BJ (cell line): Measurements from ENCODE around the gene DUOX1. TPM values are rescaled to one million over a fixed set of nuclear protein-coding genes. Genes with fewer than 3 reads are reported as not detected.
A peak's percentile ranks its signal among the peaks of the same experiment; 100 is the strongest.

Source experiments
- CTCF ChIA-PET: fragments of 350-600 bp; formaldehyde crosslinking; extraction: SDS; loops from one replicate; lab custom pipeline; 2021; ENCODE audit warnings: antibody characterized with exemption, inconsistent platforms; lab: Yijun Ruan, JAX
- POLR2A ChIA-PET: fragments of 300-600 bp; sonication (Branson Sonifier 250); formaldehyde crosslinking; extraction: SDS; loops from one replicate; lab custom pipeline; 2021; ENCODE audit warnings: antibody characterized with exemption; lab: Charles Lee
- DNase-seq: peaks from one replicate; pipeline ENCODE4 v3.0.0-alpha.2; 2011; ENCODE audit warnings: low read depth
- H3K27me3 ChIP-seq: 2 replicates; pipeline ENCODE4 v1.6.0; 2011; ENCODE audit warnings: low read length; ENCODE audit not compliant: control insufficient read depth, insufficient read depth
- H3K36me3 ChIP-seq: 2 replicates; pipeline ENCODE4 v1.5.1; 2011; ENCODE audit warnings: low read length; ENCODE audit not compliant: control insufficient read depth, insufficient read depth
- H3K4me3 ChIP-seq: 2 replicates; pipeline ENCODE4 v1.5.1; 2011; ENCODE audit warnings: low read depth, mild to moderate bottlenecking, control low read depth, low read length
- polyA plus RNA-seq: library from polyadenylated mRNA; depleted of rRNA; stranded (reverse); fragments of >200 nt; gene quantifications from 2 replicates; pipeline ENCODE4 v1.2.3, GENCODE V29; 2011
- TF ChIP-seq, protein P1 (sequence below): IDR thresholded peaks from 2 replicates; pipeline ENCODE4 v1.5.1; 2011; ENCODE audit warnings: low read depth, mild to moderate bottlenecking, control low read depth, inconsistent platforms, low read length, moderate library complexity; ENCODE audit not compliant: insufficient read depth

The DUOX1 gene
- polyA plus RNA-seq, 1 experiment = 0.09 TPM

DNA sequence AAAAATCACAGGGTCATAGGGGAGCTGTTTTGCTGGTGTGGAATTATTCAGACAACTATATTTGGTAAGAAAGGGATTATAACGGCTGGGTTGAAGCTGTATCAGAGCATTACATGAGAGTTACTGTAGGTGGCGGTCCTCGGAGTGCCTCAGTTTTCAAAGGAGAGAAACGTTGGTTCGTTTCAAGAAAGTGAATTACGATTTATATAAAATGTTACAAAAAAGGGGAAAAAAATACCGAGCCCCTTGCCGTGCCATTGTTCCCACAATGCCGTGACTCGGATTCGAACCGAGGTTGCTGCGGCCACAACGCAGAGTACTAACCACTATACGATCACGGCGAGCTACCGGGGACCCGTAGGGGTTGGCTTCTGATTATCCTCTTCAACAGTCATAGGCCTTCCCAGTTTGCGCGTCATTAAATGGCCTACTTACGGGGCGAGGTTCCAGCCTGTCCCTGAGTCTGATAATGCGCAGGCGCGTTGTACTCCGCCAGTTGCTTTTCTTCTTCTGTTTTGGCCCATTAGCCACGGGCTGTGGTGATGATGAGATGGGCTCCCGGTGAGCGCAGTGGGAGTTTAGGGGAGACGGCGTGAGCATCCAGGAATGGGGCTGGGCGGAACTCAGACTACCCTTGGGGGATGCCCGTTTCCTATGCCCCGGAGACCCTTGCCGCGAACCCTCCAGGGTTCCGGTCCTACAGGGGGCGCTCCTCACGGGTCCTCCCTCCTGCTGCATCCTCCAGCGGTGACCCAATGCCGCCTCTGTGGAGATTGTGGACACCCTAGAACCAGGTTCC is 68.7 kb downstream of the DUOX1 start:
- ChIA-PET POLR2A (interaction anchor here (0.5 to 1.1 kb wide), 2 partner anchors 14 to 206 kb away, joined by 4 to 6 read pairs; no protein-coding TSS in a partner anchor), CTCF (interaction anchor here (0.7 to 3.5 kb wide), 15 partner anchors 9 to 234 kb away, joined by 3 to 18 read pairs (median 5); no protein-coding TSS in a partner anchor)
- Histone ChIP-seq H3K27me3 (no peaks in the 10 kb centered on the region; the same call in none of the 2 replicates), H3K36me3 (no peaks in the 10 kb centered on the region), H3K4me3 (peak overlapping the region; percentile 62)
- TF ChIP-seq, protein P1, sequence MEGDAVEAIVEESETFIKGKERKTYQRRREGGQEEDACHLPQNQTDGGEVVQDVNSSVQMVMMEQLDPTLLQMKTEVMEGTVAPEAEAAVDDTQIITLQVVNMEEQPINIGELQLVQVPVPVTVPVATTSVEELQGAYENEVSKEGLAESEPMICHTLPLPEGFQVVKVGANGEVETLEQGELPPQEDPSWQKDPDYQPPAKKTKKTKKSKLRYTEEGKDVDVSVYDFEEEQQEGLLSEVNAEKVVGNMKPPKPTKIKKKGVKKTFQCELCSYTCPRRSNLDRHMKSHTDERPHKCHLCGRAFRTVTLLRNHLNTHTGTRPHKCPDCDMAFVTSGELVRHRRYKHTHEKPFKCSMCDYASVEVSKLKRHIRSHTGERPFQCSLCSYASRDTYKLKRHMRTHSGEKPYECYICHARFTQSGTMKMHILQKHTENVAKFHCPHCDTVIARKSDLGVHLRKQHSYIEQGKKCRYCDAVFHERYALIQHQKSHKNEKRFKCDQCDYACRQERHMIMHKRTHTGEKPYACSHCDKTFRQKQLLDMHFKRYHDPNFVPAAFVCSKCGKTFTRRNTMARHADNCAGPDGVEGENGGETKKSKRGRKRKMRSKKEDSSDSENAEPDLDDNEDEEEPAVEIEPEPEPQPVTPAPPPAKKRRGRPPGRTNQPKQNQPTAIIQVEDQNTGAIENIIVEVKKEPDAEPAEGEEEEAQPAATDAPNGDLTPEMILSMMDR = peak; percentile 89
- peak; percentile 92 for DNase-seq

- TF ChIP-seq, protein P1 = no peak
- ChIA-PET POLR2A (no interaction called here), CTCF (interaction anchor here (0.7 to 3.5 kb wide), 10 partner anchors 9 to 582 kb away, joined by 3 to 18 read pairs (median 4); no protein-coding TSS in a partner anchor)
- no peak for DNase-seq
- H3K4me3 ChIP-seq = peak overlapping the region; percentile 62
- H3K27me3 ChIP-seq = peaks cover 2% of the 10 kb centered on the region
- H3K36me3 ChIP-seq = no peaks in the 10 kb centered on the region
Measured at GRCh38 chr15:45199136-45199810, 69.5 kb downstream of the DUOX1 start.

DNA sequence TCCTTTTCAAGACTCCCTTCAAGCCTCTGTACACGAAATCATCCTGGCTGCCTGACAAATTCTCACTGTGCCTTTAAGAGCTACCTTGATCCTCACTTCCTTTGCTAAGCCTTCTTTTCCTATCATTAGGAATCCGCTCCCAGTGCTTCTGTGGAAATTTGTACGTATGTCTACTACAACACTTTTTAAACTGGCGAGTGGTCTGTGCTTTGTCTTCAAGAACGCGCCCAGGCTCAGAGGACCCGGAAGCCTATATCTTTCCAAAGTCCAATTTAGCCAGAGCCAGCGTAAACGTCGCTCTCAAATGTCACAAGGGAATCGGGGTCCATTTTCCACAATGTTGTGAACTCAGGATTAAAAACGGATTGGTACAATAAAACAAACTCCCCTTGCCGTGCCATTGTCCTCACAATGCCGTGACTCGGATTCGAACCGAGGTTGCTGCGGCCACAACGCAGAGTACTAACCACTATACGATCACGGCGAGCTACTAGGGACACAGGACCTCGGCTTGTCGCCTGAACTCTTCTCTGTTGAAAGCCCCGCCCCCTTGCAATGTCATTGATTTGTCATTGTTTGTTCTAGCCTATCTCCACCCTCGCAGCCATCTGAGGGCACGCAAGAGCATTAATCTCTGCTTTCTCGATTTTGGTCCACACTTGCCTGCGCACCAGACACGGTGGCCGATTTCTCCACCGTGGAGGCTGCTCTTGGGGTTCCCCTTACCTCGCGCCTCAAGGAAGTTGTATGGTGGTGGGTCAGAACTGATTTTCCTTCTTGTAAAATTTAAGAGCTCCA is 70.4 kb downstream of the DUOX1 start:
- Histone ChIP-seq H3K4me3 (peak overlapping the region; percentile 62), H3K27me3 (peaks cover 2% of the 10 kb centered on the region), H3K36me3 (no peaks in the 10 kb centered on the region)
- ChIA-PET POLR2A (no interaction called here), CTCF (interaction anchor here (0.7 to 3.5 kb wide), 11 partner anchors 10 to 583 kb away, joined by 3 to 18 read pairs (median 4); no protein-coding TSS in a partner anchor)
- DNase-seq = peak; percentile 89
- TF ChIP-seq, protein P1 = no peak

DNA sequence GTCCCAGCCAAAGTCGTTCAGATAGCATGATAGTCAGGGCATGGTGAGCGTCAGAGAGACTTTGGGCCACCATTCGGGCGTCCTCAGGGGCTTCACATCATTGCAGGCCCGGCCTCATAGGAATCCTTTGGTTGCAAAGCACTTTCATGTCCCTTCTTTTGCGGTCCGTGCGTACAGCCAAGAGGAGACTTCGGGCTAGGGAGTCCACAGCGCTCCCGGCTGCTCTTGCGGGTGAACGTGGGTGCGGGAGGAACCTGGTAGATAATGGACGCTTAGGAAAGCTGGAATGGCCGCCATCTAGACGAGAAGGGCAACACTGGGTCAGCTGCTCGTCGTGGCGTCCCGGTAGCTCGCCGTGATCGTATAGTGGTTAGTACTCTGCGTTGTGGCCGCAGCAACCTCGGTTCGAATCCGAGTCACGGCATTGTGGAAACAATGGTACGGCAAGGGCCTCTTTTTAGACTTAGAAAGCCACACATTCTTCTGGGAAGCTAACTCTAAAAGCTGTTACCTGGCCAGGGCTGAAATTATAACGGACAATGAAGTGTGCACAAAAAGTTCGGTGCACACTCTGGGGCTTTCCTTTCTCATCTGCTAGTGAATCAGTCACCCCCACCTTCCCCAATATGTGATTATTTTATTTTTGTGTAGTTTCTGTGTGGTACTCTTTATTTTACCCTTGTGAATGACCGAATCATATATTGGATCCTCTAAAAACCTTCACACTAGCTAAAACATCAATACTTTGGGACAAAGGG is 71.2 kb downstream of the DUOX1 start:
- ChIA-PET POLR2A (no interaction called here), CTCF (interaction anchor here (1.3 to 3.5 kb wide), 6 partner anchors 11 to 198 kb away, joined by 4 to 18 read pairs (median 4); no protein-coding TSS in a partner anchor)
- peak overlapping the region; percentile 62 for H3K4me3 ChIP-seq
- no peaks in the 10 kb centered on the region for H3K36me3 ChIP-seq
- TF ChIP-seq, protein P1 = no peak
- peak; percentile 39 for DNase-seq
- peaks cover 2% of the 10 kb centered on the region for H3K27me3 ChIP-seq
